ENCODE data around the gene TUBB. TPM values are rescaled to one million over a fixed set of nuclear protein-coding genes. Genes with fewer than 3 reads are reported as not detected.
"Not testable (repeated sequence)": the region's sequence is repeated elsewhere in the genome, so short reads cannot be mapped to it uniquely, and the experiment has no call there.

The TUBB gene
- polyA plus RNA-seq, 3 donors: 1,096 to 1,335 (median 1,230) TPM

DNA sequence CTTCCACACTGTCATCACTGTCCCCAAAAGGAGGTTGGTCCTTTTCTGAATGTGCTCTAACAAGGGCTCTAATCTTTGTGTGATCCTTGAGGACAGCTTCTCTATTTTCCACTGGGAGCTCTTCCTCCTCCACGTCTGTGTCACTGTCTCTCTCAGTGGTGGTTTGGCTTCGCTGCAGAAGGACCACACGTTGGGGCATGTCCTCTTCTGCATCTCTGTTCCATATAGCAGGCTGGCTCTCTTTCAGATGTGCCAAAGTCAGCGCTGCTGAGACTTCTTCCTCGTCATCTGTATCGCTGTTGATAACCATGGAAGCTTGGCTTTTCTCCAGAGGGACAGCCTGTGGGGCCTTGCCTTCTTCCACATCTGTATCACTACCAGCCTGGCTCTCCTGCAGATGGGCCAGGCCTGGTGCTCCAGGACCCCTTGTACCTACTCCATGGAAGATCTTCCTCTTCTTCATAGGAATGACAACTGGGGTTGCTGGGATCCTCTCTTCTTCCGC lies 7.7 kb upstream of the TUBB start:
- no peak for DNase-seq

DNA sequence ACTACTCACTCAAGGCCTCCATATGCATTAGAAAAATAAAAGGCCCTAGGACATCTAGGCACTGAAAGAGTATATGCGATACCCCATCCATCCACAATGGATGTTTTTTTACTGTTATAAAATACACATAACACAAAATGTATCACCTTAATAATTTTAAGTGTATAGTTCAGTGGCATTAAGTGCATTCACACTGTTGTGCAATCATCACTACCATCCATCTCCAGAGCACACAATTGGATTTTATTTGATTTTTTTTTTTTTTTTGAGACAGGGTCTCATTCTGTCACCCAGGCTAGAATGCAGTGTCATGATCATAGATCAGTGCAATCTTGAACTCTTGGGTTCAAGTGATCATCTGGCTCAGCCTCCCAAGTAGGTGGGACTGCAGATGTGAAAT lies 5.9 kb upstream of the TUBB start:
- no peak for DNase-seq

DNA sequence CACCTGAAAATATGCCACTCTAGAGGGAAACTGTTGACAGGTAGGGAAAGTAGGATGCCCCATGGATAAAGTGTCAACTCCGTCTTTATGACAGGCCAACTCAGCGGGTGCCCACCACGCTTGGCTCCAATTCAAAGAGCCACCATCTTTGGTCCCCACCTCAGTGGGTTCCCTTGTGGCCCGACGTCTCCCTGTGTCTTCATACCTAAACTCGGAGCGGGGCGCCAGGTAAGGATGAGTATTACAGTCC lies 3.3 kb upstream of the TUBB start:
- no peak for DNase-seq

DNA sequence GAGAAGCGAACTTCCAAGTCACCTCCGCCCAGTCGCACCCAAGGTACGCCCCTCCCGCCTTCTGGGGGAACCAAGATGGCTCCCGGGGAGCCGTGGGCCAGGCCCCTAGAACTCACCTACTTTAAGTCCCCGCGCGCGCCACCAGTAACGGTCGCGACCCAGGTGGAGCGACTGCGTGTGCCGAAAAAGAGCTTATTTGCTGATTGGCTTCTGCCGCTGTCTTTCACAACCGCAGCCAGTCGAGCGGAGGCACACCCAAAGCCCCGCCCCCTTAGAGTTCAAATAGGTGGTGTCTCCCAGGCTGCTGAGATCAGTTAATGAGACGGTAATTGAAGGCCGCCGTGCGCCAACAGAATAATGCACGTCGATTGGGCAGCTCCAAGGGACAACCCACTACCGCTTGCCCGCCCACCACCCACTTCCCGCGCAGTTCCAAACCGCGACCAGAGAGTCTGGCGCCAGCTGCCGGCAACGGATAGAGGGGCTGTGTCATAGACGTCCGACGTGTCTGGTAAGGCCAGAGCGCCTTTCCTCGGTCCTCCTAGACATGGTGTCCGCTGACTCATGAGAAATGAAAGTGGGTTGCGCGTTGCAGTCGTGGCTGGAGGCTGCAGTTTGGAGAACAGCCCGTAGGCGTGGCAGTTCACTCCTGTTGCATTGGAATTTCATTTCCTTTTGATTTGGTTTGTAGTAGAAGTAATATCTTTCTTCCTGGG lies 2.9 kb upstream of the TUBB start, which contains the start of gene MDC1:
Gene MDC1, minus strand, starts transcription at position 153 of the 716 bp plus-strand sequence. CDS start 2,106 bp downstream, outside the sequence.
- peak; percentile 100 for DNase-seq

DNA sequence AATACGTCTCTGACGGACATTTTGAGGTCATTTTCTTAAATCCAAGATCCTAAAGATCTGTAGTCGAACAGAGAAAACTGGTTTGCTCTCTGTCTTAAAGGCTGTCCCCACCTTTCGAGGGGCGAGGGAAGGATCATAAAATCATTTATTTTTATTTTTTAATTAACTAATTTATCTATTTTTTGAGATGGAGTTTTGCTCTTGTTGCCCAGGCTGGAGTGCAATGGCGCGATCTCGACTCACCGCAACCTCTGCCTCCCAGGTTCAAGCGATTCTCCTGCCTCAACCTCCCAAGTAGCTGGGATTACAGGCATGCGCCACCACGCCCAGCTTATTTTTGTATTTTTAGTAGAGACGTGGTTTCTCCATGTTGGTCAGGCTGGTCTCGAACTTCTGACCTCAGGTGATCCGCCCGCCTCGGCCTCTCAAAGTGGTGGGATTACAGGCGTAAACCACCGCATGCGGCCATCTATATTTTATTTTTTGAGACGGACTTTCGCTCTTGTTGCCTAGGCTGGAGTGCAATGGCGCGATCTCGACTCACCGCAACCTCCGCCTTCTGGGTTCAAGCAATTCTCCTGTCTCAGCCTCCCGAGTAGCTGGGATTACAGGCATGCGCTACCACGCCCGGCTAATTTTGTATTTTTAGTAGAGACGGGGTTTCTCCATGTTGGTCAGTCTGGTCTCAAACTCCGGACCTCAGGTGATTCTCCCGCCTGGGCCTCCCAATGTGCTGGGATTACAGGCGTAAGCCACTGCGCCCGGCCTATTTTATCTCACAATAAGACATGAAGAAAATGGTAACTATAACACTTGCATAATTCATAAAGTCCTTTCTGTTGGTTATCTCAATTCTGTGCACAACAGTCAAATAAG lies 2.1 kb upstream of the TUBB start:
- DNase-seq: not testable (repeated sequence)

GRCh38 chr6:30719356-30719755 lies 796 bp upstream of the TUBB start:
- no peak for DNase-seq

GRCh38 chr6:30720738-30721197 lies 616 bp downstream of the TUBB start:
- no peak for DNase-seq

DNA sequence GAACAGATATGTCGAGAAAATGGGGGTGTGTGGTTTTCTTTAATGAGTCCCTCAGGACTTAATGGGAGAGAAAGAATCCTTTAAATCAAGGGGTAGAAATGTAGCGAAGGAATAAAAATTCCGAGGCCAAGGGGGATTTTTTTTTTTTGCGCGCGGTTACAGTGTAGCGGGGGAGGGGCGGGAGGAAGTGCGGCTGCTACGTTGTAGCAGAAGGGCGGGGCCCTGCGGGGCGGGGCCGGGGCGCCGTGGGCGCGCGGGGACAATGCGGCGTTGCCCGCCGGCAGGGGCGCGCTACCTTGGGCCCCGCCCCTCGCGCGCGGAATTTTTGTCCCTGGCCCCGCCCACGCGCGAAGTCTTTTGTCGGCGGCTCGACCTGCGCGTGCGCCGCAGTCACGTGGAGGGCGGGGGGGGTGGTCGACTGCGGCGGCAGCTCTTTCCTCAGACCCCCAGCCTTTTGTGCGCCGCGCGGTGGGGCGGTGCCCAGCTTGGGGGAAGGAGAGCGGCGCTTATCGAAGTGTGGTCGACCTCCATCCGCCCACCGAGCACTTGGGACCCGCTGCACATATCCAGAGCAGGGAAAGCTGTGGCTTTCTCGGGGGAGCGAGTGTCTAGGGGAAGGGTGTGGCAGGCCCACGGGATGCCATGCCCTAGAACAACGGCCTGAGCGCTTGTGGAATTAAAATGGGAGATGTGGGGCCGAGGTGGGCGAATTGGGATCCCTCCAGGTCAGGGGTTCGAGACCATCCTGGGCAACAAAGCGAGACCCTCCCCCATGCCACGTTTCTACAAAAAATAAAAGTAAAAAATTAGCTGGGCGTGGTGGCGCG lies 1.3 kb downstream of the TUBB start:
- peak; percentile 93 for DNase-seq

DNA sequence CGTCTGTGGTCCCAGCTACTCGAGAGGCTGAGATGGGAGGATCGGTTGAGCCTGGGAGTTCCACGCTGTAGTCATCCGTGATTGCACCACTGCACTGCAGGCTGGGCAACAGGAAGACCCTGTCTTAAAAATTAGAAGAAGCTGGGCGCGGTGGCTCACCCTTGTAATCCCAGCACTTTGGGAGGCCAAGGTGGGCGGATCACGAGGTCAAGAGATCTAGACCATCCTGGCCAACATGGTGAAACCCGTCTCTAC lies 1.8 kb downstream of the TUBB start:
- not testable (repeated sequence) for DNase-seq

- DNase-seq: peak; percentile 78
These were observed 2.3 kb downstream of the TUBB start for GRCh38 chr6:30722280-30723112.

- DNase-seq: not testable (repeated sequence)
These were observed 3.1 kb downstream of the TUBB start for GRCh38 chr6:30723159-30723842.

DNA sequence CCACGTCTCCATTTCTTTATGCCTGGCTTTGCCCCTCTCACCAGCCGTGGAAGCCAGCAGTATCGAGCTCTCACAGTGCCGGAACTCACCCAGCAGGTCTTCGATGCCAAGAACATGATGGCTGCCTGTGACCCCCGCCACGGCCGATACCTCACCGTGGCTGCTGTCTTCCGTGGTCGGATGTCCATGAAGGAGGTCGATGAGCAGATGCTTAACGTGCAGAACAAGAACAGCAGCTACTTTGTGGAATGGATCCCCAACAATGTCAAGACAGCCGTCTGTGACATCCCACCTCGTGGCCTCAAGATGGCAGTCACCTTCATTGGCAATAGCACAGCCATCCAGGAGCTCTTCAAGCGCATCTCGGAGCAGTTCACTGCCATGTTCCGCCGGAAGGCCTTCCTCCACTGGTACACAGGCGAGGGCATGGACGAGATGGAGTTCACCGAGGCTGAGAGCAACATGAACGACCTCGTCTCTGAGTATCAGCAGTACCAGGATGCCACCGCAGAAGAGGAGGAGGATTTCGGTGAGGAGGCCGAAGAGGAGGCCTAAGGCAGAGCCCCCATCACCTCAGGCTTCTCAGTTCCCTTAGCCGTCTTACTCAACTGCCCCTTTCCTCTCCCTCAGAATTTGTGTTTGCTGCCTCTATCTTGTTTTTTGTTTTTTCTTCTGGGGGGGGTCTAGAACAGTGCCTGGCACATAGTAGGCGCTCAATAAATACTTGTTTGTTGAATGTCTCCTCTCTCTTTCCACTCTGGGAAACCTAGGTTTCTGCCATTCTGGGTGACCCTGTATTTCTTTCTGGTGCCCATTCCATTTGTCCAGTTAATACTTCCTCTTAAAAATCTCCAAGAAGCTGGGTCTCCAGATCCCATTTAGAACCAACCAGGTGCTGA lies 3.9 kb downstream of the TUBB start:
- DNase-seq: not testable (repeated sequence)

GRCh38 chr6:30724906-30725667 lies 4.9 kb downstream of the TUBB start:
- no peak for DNase-seq

- DNase-seq: no peak
These were observed 5.8 kb downstream of the TUBB start for GRCh38 chr6:30725713-30726505.

DNA sequence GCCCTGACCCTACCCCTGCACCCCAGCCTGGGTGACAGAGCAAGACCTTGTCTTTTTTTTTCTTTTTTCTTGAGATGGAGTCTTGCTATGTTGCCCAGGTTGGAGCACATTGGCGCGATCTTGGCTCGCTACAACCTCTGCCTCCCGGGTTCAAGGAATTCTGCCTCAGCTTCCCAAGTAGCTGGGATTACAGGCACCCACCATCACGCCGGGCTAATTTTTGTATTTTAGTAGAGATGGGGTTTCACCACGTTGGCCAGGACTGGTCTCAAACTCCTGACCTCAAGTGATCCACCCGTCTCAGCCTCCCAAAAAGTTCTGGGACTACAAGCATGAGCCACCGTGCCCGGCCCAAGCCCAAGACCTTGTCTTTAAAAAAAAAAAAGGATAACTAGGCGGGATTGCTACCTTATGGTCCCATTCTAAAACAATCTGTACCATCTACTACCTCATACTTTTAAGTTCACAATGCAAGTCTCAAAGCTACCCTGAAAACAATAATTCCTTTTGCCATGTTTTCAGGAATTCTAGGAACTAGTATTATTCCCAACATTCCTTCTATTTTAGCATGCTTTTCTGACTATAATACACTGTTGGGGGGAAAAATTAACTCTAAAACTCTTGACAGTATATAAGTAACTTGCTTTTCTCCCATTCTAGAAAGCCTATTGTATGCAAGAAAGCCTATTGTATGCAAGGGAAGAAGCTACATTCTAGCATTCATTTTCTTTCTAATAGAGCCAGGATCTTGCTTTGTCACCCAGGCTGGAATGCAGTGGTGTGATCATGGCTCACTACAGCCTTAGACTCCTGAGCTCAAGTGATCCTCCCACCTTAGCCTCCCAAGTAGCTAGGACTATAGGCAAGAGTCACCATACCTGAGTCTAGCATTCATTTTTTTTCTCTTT lies 6.6 kb downstream of the TUBB start:
- DNase-seq: no peak

GRCh38 chr6:30727920-30728553 lies 7.9 kb downstream of the TUBB start:
- no peak for DNase-seq

Measured in renal pelvis (tissue), 4 donors.